ENCODE results near the gene GPRASP2. TPM values are rescaled to one million over a fixed set of nuclear protein-coding genes. Genes with fewer than 3 reads are reported as not detected.

GPRASP2 gene
- total RNA-seq, 1 experiment from 2014 or later = 7.4 TPM

- TF ChIP-seq TCF7L2 (IDR thresholded peaks at IDR 0.05; ENCODE audit: low read depth, low read length) (no peak), CTCF (IDR thresholded peaks at IDR 0.05) (no peak), REST (IDR thresholded peaks at IDR 0.05; ENCODE audit: insufficient read depth in 1 of 2, low read depth in 2 of 2, low read length in 1 of 2) (no peak), SIN3A (IDR thresholded peaks at IDR 0.05; ENCODE audit: borderline replicate concordance, insufficient read depth, low read depth, low read length) (no peak)
- ATAC-seq (no peak), DNase-seq (ENCODE audit: low read depth, low spot score) (no peak)
- H3K9me3 ChIP-seq (ENCODE audit: control insufficient read depth, insufficient read depth, low read depth, low read length) = no peaks in the 10 kb centered on the region
- ChIA-PET POLR2A (no interaction called here), CTCF (no interaction called here)
- no peak overlapping the region for H3K4me3 ChIP-seq (ENCODE audit: low read depth in 2 of 2, low read length in 2 of 2)
- in situ Hi-C loops (cut with HindIII; ENCODE audit: low pct_unique_long_range_greater_than_20kb, low sequenced_read_pairs) (no loop called here), intact Hi-C loops (cut with micrococcal nuclease; ENCODE audit: unreplicated experiment) (loop anchor here (5.0 kb wide), 1 partner anchor 35 kb away; no protein-coding TSS in a partner anchor)
- no peaks in the 10 kb centered on the region; the same call in 1 of the 2 replicates for H3K4me1 ChIP-seq (ENCODE audit: control insufficient read depth, insufficient read depth, low read length)
- no peak overlapping the region for H3K27ac ChIP-seq (ENCODE audit: low read length)
- no TSS peak for BruUV-seq (replicated peaks)
- H3K36me3 ChIP-seq (ENCODE audit: control insufficient read depth, insufficient read depth, low read length) = no peaks in the 10 kb centered on the region
- H3K27me3 ChIP-seq (ENCODE audit: control insufficient read depth, insufficient read depth, low read length) = no peaks in the 10 kb centered on the region
Measured at GRCh38 chrX:102697494-102697893, 14.8 kb upstream of the GPRASP2 start.

- ATAC-seq = no peak
Measured at GRCh38 chrX:102708900-102709299, 3.3 kb upstream of the GPRASP2 start.

More at GRCh38 chrX:102708900-102709299, 3.3 kb upstream of the GPRASP2 start:
- CTCF ChIA-PET = no interaction called here
- Histone ChIP-seq H3K4me3 (ENCODE audit: low read depth in 2 of 2, low read length in 2 of 2) (no peak overlapping the region), H3K4me1 (ENCODE audit: control insufficient read depth, insufficient read depth, low read length) (no peaks in the 10 kb centered on the region), H3K27ac (ENCODE audit: low read length) (no peak overlapping the region), H3K36me3 (ENCODE audit: control insufficient read depth, insufficient read depth, low read length) (no peaks in the 10 kb centered on the region), H3K27me3 (ENCODE audit: control insufficient read depth, insufficient read depth, low read length) (no peaks in the 10 kb centered on the region), H3K9me3 (ENCODE audit: control insufficient read depth, insufficient read depth, low read depth, low read length) (no peaks in the 10 kb centered on the region)
- in situ Hi-C loops (cut with HindIII; ENCODE audit: low pct_unique_long_range_greater_than_20kb, low sequenced_read_pairs) (no loop called here), intact Hi-C loops (cut with micrococcal nuclease; ENCODE audit: unreplicated experiment) (no loop called here)
- no TSS peak for BruUV-seq (replicated peaks)
- POLR2A ChIA-PET = no interaction called here
- no peak for DNase-seq (ENCODE audit: low read depth, low spot score)
- TF ChIP-seq SIN3A (IDR thresholded peaks at IDR 0.05; ENCODE audit: borderline replicate concordance, insufficient read depth, low read depth, low read length) = no peak
- no peak for TF ChIP-seq REST (IDR thresholded peaks at IDR 0.05; ENCODE audit: insufficient read depth in 1 of 2, low read depth in 2 of 2, low read length in 1 of 2)
- TF ChIP-seq POLR2AphosphoS5 (IDR thresholded peaks at IDR 0.05; ENCODE audit: low read depth, low read length) = no peak
- TF ChIP-seq TCF7L2 (IDR thresholded peaks at IDR 0.05; ENCODE audit: low read depth, low read length) = no peak
- TF ChIP-seq CTCF (IDR thresholded peaks at IDR 0.05) = no peak

Data from Panc1 (cell line).